ENCODE measurements around the gene C2CD3. TPM values are rescaled to one million over a fixed set of nuclear protein-coding genes. Genes with fewer than 3 reads are reported as not detected.

Gene C2CD3
- total RNA-seq, 1 experiment from 2014 or later, result 18.7 TPM

DNA sequence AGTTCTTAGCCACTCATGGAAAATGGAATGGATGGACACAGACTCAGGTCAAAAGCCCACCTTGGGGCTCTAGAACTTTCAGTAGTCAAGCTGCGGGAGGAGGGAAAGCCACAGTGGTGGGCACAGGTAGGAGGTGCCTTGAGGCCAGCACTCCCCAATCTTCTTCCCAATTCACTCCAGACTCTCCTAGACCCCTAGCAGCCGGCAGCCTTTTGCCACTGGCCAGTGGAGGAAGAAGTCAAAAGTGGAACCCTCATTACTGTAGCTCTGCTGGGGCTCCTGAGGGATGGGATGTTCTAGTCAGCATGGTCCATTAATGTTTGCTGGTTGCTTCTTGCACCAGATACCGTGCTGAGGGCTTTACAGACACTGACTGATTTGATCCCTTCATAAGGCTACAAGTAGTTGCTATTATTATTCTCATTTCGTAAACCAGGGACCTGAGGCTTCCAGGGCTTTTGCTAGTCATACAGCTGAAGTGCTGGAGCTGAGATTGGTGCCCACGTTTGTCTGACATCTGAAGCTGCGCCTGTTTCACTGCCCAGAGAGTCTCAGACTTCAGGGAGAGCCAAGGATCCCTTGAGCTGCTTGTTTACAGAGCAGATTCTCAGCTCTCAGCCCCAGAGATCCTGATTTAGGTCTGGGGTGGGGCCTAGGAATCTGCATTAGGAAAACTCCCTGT, 163.0 kb downstream of the C2CD3 start:
- Mint-ChIP-seq H3K27me3 (ENCODE audit: low read depth) (no peaks in the 10 kb centered on the region), H3K4me3 (no peak overlapping the region), H3K27ac (no peak overlapping the region), H3K36me3 (0 out of 2 replicates have a peak, but pooled peaks cover 3% of the 10 kb centered on the region), H3K9me3 (no peaks in the 10 kb centered on the region), H3K4me1 (peaks cover 10% of the 10 kb centered on the region)
- TF ChIP-seq ZNF416 (CRISPR knock-in tag; IDR thresholded peaks at IDR 0.05) (no peak), MYBL2 (CRISPR knock-in tag; IDR thresholded peaks at IDR 0.05) (no peak), SP1 (CRISPR knock-in tag; conservative IDR thresholded peaks at IDR 0.05) (no peak), TCF7 (CRISPR knock-in tag; IDR thresholded peaks at IDR 0.05; ENCODE audit: low read depth) (no peak), JUN (CRISPR knock-in tag; IDR thresholded peaks at IDR 0.05) (no peak)
- TF ChIP-seq, protein P1, sequence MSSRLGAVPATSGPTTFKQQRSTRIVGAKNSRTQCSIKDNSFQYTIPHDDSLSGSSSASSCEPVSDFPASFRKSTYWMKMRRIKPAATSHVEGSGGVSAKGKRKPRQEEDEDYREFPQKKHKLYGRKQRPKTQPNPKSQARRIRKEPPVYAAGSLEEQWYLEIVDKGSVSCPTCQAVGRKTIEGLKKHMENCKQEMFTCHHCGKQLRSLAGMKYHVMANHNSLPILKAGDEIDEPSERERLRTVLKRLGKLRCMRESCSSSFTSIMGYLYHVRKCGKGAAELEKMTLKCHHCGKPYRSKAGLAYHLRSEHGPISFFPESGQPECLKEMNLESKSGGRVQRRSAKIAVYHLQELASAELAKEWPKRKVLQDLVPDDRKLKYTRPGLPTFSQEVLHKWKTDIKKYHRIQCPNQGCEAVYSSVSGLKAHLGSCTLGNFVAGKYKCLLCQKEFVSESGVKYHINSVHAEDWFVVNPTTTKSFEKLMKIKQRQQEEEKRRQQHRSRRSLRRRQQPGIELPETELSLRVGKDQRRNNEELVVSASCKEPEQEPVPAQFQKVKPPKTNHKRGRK (CRISPR knock-in tag; IDR thresholded peaks at IDR 0.05; ENCODE audit: borderline replicate concordance), result no peak
- TF ChIP-seq, protein P2, sequence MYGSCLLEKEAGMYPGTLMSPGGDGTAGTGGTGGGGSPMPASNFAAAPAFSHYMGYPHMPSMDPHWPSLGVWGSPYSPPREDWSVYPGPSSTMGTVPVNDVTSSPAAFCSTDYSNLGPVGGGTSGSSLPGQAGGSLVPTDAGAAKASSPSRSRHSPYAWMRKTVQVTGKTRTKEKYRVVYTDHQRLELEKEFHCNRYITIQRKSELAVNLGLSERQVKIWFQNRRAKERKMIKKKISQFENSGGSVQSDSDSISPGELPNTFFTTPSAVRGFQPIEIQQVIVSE (CRISPR knock-in tag; IDR thresholded peaks at IDR 0.05; ENCODE audit: borderline replicate concordance), result no peak
- TF ChIP-seq, protein P3, sequence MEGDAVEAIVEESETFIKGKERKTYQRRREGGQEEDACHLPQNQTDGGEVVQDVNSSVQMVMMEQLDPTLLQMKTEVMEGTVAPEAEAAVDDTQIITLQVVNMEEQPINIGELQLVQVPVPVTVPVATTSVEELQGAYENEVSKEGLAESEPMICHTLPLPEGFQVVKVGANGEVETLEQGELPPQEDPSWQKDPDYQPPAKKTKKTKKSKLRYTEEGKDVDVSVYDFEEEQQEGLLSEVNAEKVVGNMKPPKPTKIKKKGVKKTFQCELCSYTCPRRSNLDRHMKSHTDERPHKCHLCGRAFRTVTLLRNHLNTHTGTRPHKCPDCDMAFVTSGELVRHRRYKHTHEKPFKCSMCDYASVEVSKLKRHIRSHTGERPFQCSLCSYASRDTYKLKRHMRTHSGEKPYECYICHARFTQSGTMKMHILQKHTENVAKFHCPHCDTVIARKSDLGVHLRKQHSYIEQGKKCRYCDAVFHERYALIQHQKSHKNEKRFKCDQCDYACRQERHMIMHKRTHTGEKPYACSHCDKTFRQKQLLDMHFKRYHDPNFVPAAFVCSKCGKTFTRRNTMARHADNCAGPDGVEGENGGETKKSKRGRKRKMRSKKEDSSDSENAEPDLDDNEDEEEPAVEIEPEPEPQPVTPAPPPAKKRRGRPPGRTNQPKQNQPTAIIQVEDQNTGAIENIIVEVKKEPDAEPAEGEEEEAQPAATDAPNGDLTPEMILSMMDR (IDR thresholded peaks at IDR 0.05), result no peak
- TF ChIP-seq, protein P4, sequence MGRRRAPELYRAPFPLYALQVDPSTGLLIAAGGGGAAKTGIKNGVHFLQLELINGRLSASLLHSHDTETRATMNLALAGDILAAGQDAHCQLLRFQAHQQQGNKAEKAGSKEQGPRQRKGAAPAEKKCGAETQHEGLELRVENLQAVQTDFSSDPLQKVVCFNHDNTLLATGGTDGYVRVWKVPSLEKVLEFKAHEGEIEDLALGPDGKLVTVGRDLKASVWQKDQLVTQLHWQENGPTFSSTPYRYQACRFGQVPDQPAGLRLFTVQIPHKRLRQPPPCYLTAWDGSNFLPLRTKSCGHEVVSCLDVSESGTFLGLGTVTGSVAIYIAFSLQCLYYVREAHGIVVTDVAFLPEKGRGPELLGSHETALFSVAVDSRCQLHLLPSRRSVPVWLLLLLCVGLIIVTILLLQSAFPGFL (CRISPR knock-in tag; IDR thresholded peaks at IDR 0.05; ENCODE audit: borderline replicate concordance), result no peak
- ChIA-PET POLR2A (no interaction called here), CTCF (interaction anchor here (0.6 to 1.0 kb wide), 2 partner anchors 11 to 44 kb away, joined by 3 read pairs; no protein-coding TSS in a partner anchor)
- ATAC-seq (no peak), DNase-seq (ENCODE audit: low spot score) (no peak)

DNA sequence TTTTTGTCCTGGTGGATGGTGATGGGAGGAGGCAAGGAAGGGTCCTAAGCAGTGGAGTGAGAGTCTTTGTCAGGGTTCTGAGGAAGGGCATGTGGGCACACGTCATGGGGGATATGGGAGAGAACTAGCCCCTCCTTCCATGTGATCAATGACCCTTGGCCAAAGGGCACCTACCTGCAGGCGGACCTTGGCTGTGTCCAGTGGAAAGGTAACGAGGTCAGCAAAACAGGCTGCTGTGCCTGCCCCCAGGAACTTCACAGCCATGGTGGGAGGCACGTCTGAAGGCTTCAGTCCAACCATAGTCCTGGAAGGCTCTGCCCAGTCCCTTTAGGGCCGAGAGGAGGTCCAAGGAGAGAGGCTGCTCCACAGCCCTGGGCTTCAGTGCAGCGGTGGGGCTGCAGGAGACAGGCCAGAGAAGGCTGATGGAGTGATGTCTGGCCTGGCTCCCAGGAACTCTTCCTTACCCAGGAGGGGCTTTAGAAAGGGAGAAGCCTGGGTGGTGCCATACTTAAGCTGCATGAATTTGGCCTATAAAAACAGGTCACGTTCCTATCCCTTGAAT, 164.0 kb downstream of the C2CD3 start:
- no peak overlapping the region for H3K4me3 Mint-ChIP-seq
- H3K36me3 Mint-ChIP-seq, result no peaks in the 10 kb centered on the region
- ChIA-PET POLR2A (no interaction called here), CTCF (no interaction called here)
- ATAC-seq (no peak), DNase-seq (ENCODE audit: low spot score) (no peak)
- no peaks in the 10 kb centered on the region for H3K27me3 Mint-ChIP-seq (ENCODE audit: low read depth)
- no peak overlapping the region for H3K27ac Mint-ChIP-seq
- TF ChIP-seq ZNF232 (CRISPR knock-in tag; IDR thresholded peaks at IDR 0.05), result no peak
- TF ChIP-seq TCF7 (CRISPR knock-in tag; IDR thresholded peaks at IDR 0.05; ENCODE audit: low read depth), result no peak
- TF ChIP-seq ZNF671 (CRISPR knock-in tag; IDR thresholded peaks at IDR 0.05), result no peak
- no peak for TF ChIP-seq ZNF263 (CRISPR knock-in tag; IDR thresholded peaks at IDR 0.05; ENCODE audit: low read depth)
- TF ChIP-seq PRRX2 (CRISPR knock-in tag; IDR thresholded peaks at IDR 0.05), result no peak
- no peak for TF ChIP-seq NFATC4 (CRISPR knock-in tag; IDR thresholded peaks at IDR 0.05)
- no peaks in the 10 kb centered on the region for H3K9me3 Mint-ChIP-seq
- peaks cover 10% of the 10 kb centered on the region for H3K4me1 Mint-ChIP-seq

DNA sequence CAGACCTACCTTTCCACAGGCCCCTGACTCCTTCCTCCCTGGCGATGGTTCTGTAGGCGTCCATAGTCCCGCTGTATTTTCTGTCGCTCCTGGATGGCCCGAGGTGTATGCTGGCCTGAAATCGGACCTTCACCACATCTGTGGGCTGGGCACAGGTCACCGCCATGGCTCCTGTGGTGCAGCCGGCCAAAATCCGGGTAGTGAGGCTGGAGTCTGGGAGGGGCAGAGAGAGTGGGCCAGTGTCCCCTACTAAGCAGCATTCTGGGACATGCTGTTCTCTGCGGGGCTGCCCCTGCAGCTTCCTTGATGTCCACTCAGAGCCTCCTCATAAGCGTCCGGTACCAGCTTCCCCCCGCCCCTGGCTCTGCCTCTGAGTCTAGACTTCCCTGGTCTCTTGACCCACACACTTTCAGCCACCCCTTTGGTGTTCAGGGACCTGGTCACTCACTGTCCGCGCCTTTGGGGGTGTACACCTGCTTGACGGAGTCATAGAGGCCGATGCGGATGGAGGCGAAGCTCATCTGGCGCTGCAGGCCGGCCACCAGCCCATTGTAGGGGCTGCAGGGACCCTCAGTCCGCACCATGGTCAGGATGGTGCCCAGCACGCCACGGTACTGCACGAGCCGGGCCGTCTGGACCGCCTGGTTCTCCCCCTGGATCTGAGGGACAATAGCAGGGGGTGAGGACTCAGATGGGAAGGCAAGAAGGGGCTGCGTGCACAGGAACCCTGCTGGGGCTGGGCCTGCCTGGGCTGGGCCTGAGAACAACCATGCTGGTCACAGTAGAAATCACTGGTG, 164.9 kb downstream of the C2CD3 start:
- H3K9me3 Mint-ChIP-seq, result no peaks in the 10 kb centered on the region
- DNase-seq (ENCODE audit: low spot score), result no peak
- H3K36me3 Mint-ChIP-seq, result no peaks in the 10 kb centered on the region
- TF ChIP-seq ZNF219 (CRISPR knock-in tag; IDR thresholded peaks at IDR 0.05; ENCODE audit: borderline replicate concordance), result no peak
- TF ChIP-seq, protein P5, sequence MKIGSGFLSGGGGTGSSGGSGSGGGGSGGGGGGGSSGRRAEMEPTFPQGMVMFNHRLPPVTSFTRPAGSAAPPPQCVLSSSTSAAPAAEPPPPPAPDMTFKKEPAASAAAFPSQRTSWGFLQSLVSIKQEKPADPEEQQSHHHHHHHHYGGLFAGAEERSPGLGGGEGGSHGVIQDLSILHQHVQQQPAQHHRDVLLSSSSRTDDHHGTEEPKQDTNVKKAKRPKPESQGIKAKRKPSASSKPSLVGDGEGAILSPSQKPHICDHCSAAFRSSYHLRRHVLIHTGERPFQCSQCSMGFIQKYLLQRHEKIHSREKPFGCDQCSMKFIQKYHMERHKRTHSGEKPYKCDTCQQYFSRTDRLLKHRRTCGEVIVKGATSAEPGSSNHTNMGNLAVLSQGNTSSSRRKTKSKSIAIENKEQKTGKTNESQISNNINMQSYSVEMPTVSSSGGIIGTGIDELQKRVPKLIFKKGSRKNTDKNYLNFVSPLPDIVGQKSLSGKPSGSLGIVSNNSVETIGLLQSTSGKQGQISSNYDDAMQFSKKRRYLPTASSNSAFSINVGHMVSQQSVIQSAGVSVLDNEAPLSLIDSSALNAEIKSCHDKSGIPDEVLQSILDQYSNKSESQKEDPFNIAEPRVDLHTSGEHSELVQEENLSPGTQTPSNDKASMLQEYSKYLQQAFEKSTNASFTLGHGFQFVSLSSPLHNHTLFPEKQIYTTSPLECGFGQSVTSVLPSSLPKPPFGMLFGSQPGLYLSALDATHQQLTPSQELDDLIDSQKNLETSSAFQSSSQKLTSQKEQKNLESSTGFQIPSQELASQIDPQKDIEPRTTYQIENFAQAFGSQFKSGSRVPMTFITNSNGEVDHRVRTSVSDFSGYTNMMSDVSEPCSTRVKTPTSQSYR (CRISPR knock-in tag; IDR thresholded peaks at IDR 0.05), result no peak
- TF ChIP-seq, protein P6, sequence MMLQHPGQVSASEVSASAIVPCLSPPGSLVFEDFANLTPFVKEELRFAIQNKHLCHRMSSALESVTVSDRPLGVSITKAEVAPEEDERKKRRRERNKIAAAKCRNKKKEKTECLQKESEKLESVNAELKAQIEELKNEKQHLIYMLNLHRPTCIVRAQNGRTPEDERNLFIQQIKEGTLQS (CRISPR knock-in tag; conservative IDR thresholded peaks at IDR 0.05), result no peak
- no peak for TF ChIP-seq ZNF423 (CRISPR knock-in tag; IDR thresholded peaks at IDR 0.05)
- TF ChIP-seq SOX15 (CRISPR knock-in tag; IDR thresholded peaks at IDR 0.05), result no peak
- TF ChIP-seq, protein P7, sequence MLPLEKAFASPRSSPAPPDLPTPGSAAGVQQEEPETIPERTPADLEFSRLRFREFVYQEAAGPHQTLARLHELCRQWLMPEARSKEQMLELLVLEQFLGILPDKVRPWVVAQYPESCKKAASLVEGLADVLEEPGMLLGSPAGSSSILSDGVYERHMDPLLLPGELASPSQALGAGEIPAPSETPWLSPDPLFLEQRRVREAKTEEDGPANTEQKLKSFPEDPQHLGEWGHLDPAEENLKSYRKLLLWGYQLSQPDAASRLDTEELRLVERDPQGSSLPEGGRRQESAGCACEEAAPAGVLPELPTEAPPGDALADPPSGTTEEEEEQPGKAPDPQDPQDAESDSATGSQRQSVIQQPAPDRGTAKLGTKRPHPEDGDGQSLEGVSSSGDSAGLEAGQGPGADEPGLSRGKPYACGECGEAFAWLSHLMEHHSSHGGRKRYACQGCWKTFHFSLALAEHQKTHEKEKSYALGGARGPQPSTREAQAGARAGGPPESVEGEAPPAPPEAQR (CRISPR knock-in tag; IDR thresholded peaks at IDR 0.05), result no peak
- no peak for TF ChIP-seq CREM (CRISPR knock-in tag; IDR thresholded peaks at IDR 0.05)

More for the DNA sequence above, 164.9 kb downstream of the C2CD3 start:
- no peak for ATAC-seq
- Mint-ChIP-seq H3K4me1 (peaks cover 10% of the 10 kb centered on the region), H3K27me3 (ENCODE audit: low read depth) (no peaks in the 10 kb centered on the region), H3K4me3 (no peak overlapping the region), H3K27ac (no peak overlapping the region)
- ChIA-PET POLR2A (no interaction called here), CTCF (no interaction called here)

All from WTC11 (cell line).